GM18861 (cell line): Measurements from ENCODE around the gene RILPL1.
"Not testable (repeated sequence)": the region's sequence is repeated elsewhere in the genome, so short reads cannot be mapped to it uniquely, and the experiment has no call there.

Source experiments
- ATAC-seq: cut with Tn5 transposase; IDR thresholded peaks from one replicate; pipeline ENCODE4 v1.9.1; 2021; ENCODE audit not compliant: unreplicated experiment

The RILPL1 gene

GRCh38 chr12:123533672-123534643, at the start of gene RILPL1:
TSS of gene RILPL1 (minus strand) at chr12:123533719. CDS start at chr12:123533482, 237 bp downstream.
- no peak for ATAC-seq

- ATAC-seq, result no peak
Measured at GRCh38 chr12:123580772-123581171, 47.3 kb upstream of the RILPL1 start.

GRCh38 chr12:123578829-123579228, 45.3 kb upstream of the RILPL1 start:
- ATAC-seq, result not testable (repeated sequence)

- no peak for ATAC-seq
Measured at GRCh38 chr12:123578243-123578642, 44.7 kb upstream of the RILPL1 start.

GRCh38 chr12:123576611-123577010, 43.1 kb upstream of the RILPL1 start:
- no peak for ATAC-seq

- ATAC-seq, result no peak
Measured at GRCh38 chr12:123573870-123574269, 40.4 kb upstream of the RILPL1 start.

- no peak for ATAC-seq
Measured at GRCh38 chr12:123572391-123572790, 38.9 kb upstream of the RILPL1 start.

GRCh38 chr12:123571343-123571813, 37.9 kb upstream of the RILPL1 start:
- ATAC-seq, result no peak

GRCh38 chr12:123559468-123559867, 25.9 kb upstream of the RILPL1 start:
- no peak for ATAC-seq

- ATAC-seq, result not testable (repeated sequence)
Measured at GRCh38 chr12:123558487-123558886, 25.0 kb upstream of the RILPL1 start.

GRCh38 chr12:123554843-123555242, 21.3 kb upstream of the RILPL1 start:
- ATAC-seq, result not testable (repeated sequence)

GRCh38 chr12:123554136-123554535, 20.6 kb upstream of the RILPL1 start:
- not testable (repeated sequence) for ATAC-seq

GRCh38 chr12:123550700-123551099, 17.2 kb upstream of the RILPL1 start:
- ATAC-seq, result no peak

GRCh38 chr12:123548107-123548506, 14.6 kb upstream of the RILPL1 start:
- ATAC-seq, result no peak

GRCh38 chr12:123546281-123546680, 12.8 kb upstream of the RILPL1 start:
- ATAC-seq, result no peak

- ATAC-seq, result no peak
Measured at GRCh38 chr12:123543541-123543940, 10.0 kb upstream of the RILPL1 start.

GRCh38 chr12:123540899-123541662, 7.6 kb upstream of the RILPL1 start:
- ATAC-seq, result no peak

- ATAC-seq, result not testable (repeated sequence)
Measured at GRCh38 chr12:123535952-123536351, 2.4 kb upstream of the RILPL1 start.

GRCh38 chr12:123532808-123533649, 490 bp downstream of the RILPL1 start:
- ATAC-seq, result no peak

GRCh38 chr12:123532019-123532418, 1.5 kb downstream of the RILPL1 start:
- no peak for ATAC-seq

GRCh38 chr12:123531091-123531490, 2.4 kb downstream of the RILPL1 start:
- ATAC-seq, result no peak
